Stimulated activated CD8-positive, alpha-beta memory T cell treated with anti-CD3 and anti-CD28 coated beads, Interleukin-12 subunit alpha, Interleukin-12 subunit beta, amount 100 ng/mL, for 1 hour (primary cell): ENCODE results near the gene SLC17A2.
A peak's percentile ranks its signal among the peaks of the same experiment; 100 is the strongest.

Experiments
- DNase-seq: peaks from one replicate; pipeline ENCODE4 v3.0.0-alpha.2; 2020; ENCODE audit warnings: low read depth

Gene SLC17A2

GRCh38 chr6:25930532-25931410 lies at the start of gene SLC17A2:
TSS of gene SLC17A2 (minus strand) at chr6:25930691. CDS start at chr6:25925796, 4,895 bp downstream.
- DNase-seq: no peak

GRCh38 chr6:25975923-25976560 lies 45.6 kb upstream of the SLC17A2 start:
- DNase-seq: no peak

GRCh38 chr6:25973923-25974555 lies 43.5 kb upstream of the SLC17A2 start:
- no peak for DNase-seq

- DNase-seq: no peak
Observed at GRCh38 chr6:25972902-25973301, 42.4 kb upstream of the SLC17A2 start.

- DNase-seq: no peak
Observed at GRCh38 chr6:25972128-25972527, 41.6 kb upstream of the SLC17A2 start.

GRCh38 chr6:25971187-25971821 lies 40.8 kb upstream of the SLC17A2 start:
- DNase-seq: no peak

- no peak for DNase-seq
Observed at GRCh38 chr6:25968769-25969168, 38.3 kb upstream of the SLC17A2 start.

- DNase-seq: no peak
Observed at GRCh38 chr6:25966711-25967110, 36.2 kb upstream of the SLC17A2 start.

GRCh38 chr6:25965058-25965457 lies 34.6 kb upstream of the SLC17A2 start:
- DNase-seq: no peak

GRCh38 chr6:25963426-25964123 lies 33.1 kb upstream of the SLC17A2 start:
- no peak for DNase-seq

GRCh38 chr6:25962149-25963127 lies 31.9 kb upstream of the SLC17A2 start, which contains the start of gene TRIM38:
TSS of gene TRIM38 (plus strand) at chr6:25962802. CDS start at chr6:25966523, 3,721 bp downstream.
- peak; percentile 58 for DNase-seq

- DNase-seq: no peak
Observed at GRCh38 chr6:25961619-25962148, 31.2 kb upstream of the SLC17A2 start.

- DNase-seq: no peak
Observed at GRCh38 chr6:25960734-25961133, 30.2 kb upstream of the SLC17A2 start.

- DNase-seq: no peak
Observed at GRCh38 chr6:25959890-25960536, 29.5 kb upstream of the SLC17A2 start.

- no peak for DNase-seq
Observed at GRCh38 chr6:25958700-25959162, 28.2 kb upstream of the SLC17A2 start.

- no peak for DNase-seq
Observed at GRCh38 chr6:25956226-25956625, 25.7 kb upstream of the SLC17A2 start.

GRCh38 chr6:25954756-25955155 lies 24.3 kb upstream of the SLC17A2 start:
- DNase-seq: no peak

- no peak for DNase-seq
Observed at GRCh38 chr6:25953733-25954132, 23.2 kb upstream of the SLC17A2 start.

GRCh38 chr6:25952535-25952934 lies 22.0 kb upstream of the SLC17A2 start:
- DNase-seq: no peak
